Measurements from ENCODE around the gene RERE.

DNA sequence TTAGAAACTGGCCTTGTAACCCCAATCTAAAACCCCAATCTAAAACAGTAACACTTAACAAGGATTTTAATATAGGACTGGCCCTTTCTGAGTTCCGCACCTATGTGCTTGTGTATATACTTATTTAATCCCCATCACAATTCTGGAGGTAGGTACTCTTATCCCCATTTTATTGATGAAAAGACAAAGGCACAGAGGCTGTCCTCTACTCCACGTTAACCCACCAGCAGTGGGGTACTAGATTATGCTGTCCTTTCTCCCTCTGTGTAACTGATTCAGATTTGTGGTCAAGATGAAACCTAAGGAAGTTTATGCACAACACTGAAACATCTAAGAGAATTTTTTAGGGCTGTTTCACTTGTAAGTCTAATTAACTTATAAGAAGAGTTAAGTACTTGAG, 175.3 kb downstream of the RERE start:
- TF ChIP-seq, protein P1, sequence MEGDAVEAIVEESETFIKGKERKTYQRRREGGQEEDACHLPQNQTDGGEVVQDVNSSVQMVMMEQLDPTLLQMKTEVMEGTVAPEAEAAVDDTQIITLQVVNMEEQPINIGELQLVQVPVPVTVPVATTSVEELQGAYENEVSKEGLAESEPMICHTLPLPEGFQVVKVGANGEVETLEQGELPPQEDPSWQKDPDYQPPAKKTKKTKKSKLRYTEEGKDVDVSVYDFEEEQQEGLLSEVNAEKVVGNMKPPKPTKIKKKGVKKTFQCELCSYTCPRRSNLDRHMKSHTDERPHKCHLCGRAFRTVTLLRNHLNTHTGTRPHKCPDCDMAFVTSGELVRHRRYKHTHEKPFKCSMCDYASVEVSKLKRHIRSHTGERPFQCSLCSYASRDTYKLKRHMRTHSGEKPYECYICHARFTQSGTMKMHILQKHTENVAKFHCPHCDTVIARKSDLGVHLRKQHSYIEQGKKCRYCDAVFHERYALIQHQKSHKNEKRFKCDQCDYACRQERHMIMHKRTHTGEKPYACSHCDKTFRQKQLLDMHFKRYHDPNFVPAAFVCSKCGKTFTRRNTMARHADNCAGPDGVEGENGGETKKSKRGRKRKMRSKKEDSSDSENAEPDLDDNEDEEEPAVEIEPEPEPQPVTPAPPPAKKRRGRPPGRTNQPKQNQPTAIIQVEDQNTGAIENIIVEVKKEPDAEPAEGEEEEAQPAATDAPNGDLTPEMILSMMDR (conservative IDR thresholded peaks at IDR 0.05; ENCODE audit: low read depth in 2 of 2) = no peak
- TF ChIP-seq REST (IDR thresholded peaks at IDR 0.05; ENCODE audit: unreplicated experiment) = no peak
- TF ChIP-seq POLR2AphosphoS5 (IDR thresholded peaks at IDR 0.05; ENCODE audit: low read depth) = no peak
- TF ChIP-seq ZNF114 (CRISPR knock-in tag; IDR thresholded peaks at IDR 0.05) = no peak
- no peak for TF ChIP-seq EZH2phosphoT487 (IDR thresholded peaks at IDR 0.05; ENCODE audit: unreplicated experiment)
- no peak for TF ChIP-seq EZH2 (IDR thresholded peaks at IDR 0.05; ENCODE audit: low read depth, unreplicated experiment)
- no peak for TF ChIP-seq ETS1 (IDR thresholded peaks at IDR 0.05)
